Mesendoderm (in vitro differentiated cells): ENCODE measurements around the gene WFDC2.
A peak's percentile ranks its signal among the peaks of the same experiment; 100 is the strongest.

Source experiments
- DNase-seq: peaks from one replicate; pipeline ENCODE4 v3.0.0; 2013
- H2AK5ac ChIP-seq: 2 replicates; pipeline ENCODE4 v1.6.1; 2013; ENCODE audit warnings: low read length, inconsistent platforms
- H2BK120ac ChIP-seq: 2 replicates; pipeline ENCODE4 v1.6.1; 2013; ENCODE audit warnings: low read depth, mild to moderate bottlenecking, low read length, moderate library complexity, mixed read lengths
- H2BK15ac ChIP-seq: replicated peaks from 2 replicates; pipeline ENCODE4 v1.6.1; 2013; ENCODE audit warnings: low read depth, mild to moderate bottlenecking, moderate library complexity
- H2BK5ac ChIP-seq: 2 replicates; pipeline ENCODE4 v1.6.1; 2013; ENCODE audit warnings: low read length, inconsistent platforms
- H3K18ac ChIP-seq: 2 replicates; pipeline ENCODE4 v1.6.1; 2013; ENCODE audit warnings: mild to moderate bottlenecking, low read length, mixed read lengths
- H3K23ac ChIP-seq: one replicate; pipeline ENCODE4 v1.6.1; 2013; ENCODE audit warnings: low read length
- H3K27ac ChIP-seq: 2 replicates; pipeline ENCODE4 v1.5.1; 2013; ENCODE audit warnings: low read depth, mild to moderate bottlenecking, inconsistent platforms, low read length, moderate library complexity
- H3K27me3 ChIP-seq: 2 replicates; pipeline ENCODE4 v1.6.1; 2013; ENCODE audit warnings: low read length, control low read depth, mild to moderate bottlenecking, inconsistent platforms; ENCODE audit not compliant: insufficient read depth, poor library complexity
- H3K36me3 ChIP-seq: 2 replicates; pipeline ENCODE4 v1.6.1; 2013; ENCODE audit warnings: low read length, inconsistent platforms; ENCODE audit not compliant: control insufficient read depth, insufficient read depth
- H3K4ac ChIP-seq: one replicate; pipeline ENCODE4 v1.6.1; 2013; ENCODE audit warnings: low read depth, mild to moderate bottlenecking, low read length, moderate library complexity
- H3K4me1 ChIP-seq: 2 replicates; pipeline ENCODE4 v1.6.1; 2013; ENCODE audit warnings: low read depth, low read length, inconsistent platforms; ENCODE audit not compliant: control insufficient read depth
- H3K4me2 ChIP-seq: 2 replicates; pipeline ENCODE4 v1.6.1; 2013; ENCODE audit warnings: low read length
- H3K4me3 ChIP-seq: 2 replicates; pipeline ENCODE4 v1.5.1; 2013; ENCODE audit warnings: mild to moderate bottlenecking, low read length
- H3K56ac ChIP-seq: one replicate; pipeline ENCODE4 v1.6.1; 2013; ENCODE audit warnings: low read length
- H3K79me1 ChIP-seq: 2 replicates; pipeline ENCODE4 v1.6.1; 2013; ENCODE audit warnings: low read length, inconsistent platforms
- H3K79me2 ChIP-seq: 2 replicates; pipeline ENCODE4 v1.6.1; 2013; ENCODE audit warnings: mild to moderate bottlenecking, low read length; ENCODE audit not compliant: control insufficient read depth, insufficient read depth
- H3K9ac ChIP-seq: 2 replicates; pipeline ENCODE4 v1.6.1; 2013; ENCODE audit warnings: low read length, inconsistent platforms
- H4K5ac ChIP-seq: one replicate; pipeline ENCODE4 v1.6.1; 2013; ENCODE audit warnings: low read length
- H4K8ac ChIP-seq: one replicate; pipeline ENCODE4 v1.6.1; 2013; ENCODE audit warnings: low read depth, mild to moderate bottlenecking, control low read depth, low read length, moderate library complexity
- WGBS: extraction: QIAGEN DNeasy Blood & Tissue Kit; methylation state at CpG from one replicate; pipeline ENCODE4 v1.1.7; 2013; ENCODE audit warnings: low lambda C conversion rate, missing lambda C conversion rate; ENCODE audit not compliant: insufficient coverage; ENCODE audit errors: extremely low coverage; 5-methylcytosine and 5-hydroxymethylcytosine counted together

Gene WFDC2

DNA sequence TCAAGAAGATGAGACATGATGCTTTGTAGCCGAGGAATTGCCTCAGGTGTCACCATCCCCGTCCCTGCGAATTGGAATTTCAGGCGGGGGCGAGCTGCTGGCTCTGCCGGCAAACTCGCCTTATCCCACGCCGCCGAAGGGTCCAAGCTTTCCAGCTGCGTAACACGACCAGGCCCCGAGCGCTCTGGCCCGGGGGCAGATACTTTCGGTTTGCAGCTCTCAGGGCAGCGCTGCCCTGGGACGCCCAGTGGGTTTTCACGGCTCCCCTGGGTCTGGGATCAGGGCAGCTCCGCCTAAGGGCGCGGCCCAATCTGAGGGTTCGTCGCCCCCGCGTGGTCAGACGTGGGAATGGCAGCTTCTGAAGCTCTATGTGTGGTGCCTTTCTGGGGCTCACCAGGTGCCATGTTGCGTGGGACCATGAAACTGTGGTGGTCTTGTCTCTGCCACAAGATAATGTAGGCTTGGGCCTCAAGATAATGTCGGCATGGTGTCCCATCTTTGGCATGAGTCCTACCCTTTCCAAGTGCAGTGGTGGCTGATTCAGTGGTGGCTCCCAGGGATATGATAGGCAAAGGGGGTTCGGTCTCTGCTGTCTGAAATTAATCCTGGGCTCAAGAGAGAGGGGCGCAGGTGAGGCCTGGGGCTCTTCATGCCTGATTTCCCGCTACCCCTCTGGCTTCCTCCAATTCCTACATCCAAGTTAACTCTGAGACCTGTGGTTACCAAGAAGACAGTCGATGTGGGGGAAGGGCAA is 32.6 kb upstream of the WFDC2 start:
- Histone ChIP-seq H3K4me2 (peak overlapping the region; percentile 69), H3K4ac (no peak overlapping the region), H2BK5ac (no peak overlapping the region), H3K56ac (peak overlapping the region; percentile 89), H3K27me3 (no peaks in the 10 kb centered on the region), H3K9ac (peak overlapping the region; percentile 70), H3K23ac (no peak overlapping the region), H2AK5ac (no peak overlapping the region), H3K27ac (no peak overlapping the region), H4K8ac (no peak overlapping the region), H3K79me2 (no peaks in the 10 kb centered on the region), H2BK15ac (no peak overlapping the region), H4K5ac (no peak overlapping the region), H2BK120ac (no peak overlapping the region), H3K18ac (peak overlapping the region; percentile 88), H3K4me1 (peaks cover 12% of the 10 kb centered on the region), H3K4me3 (peak overlapping the region; percentile 14), H3K79me1 (no peaks in the 10 kb centered on the region), H3K36me3 (no peaks in the 10 kb centered on the region)
- peak; percentile 80 for DNase-seq
- WGBS: no CpG with 5 or more reads among the region's 33 CpGs

DNA sequence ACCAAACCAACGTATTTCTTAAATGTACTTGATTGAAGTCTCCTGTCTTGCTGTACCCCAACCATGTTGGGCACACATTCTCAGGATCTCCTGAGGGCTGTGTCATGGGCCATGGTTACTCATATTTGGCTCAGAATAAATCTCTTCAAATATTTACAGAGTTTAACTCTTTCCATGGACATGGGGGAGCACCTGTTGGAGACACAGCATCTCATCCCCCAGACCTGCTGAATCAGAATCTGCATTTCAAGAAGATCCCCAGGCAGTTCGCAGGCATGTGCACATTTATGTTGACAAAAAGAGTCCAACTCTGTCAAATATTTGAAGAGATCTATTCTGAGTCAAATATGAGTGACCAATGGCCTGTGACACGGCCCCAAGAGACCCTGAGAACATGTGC is 29.1 kb upstream of the WFDC2 start:
- no peak overlapping the region for H4K8ac ChIP-seq
- no peak overlapping the region for H3K4me3 ChIP-seq
- no peak overlapping the region for H2BK15ac ChIP-seq
- no peaks in the 10 kb centered on the region for H3K36me3 ChIP-seq
- H3K9ac ChIP-seq: no peak overlapping the region
- H2BK5ac ChIP-seq: peak overlapping the region; percentile 99
- H2AK5ac ChIP-seq: peak overlapping the region; percentile 64
- no peaks in the 10 kb centered on the region for H3K79me1 ChIP-seq
- H2BK120ac ChIP-seq: peak overlapping the region; percentile 49
- H3K23ac ChIP-seq: no peak overlapping the region
- H3K27me3 ChIP-seq: no peaks in the 10 kb centered on the region
- peak overlapping the region; percentile 85 for H3K4ac ChIP-seq
- no CpG with 5 or more reads among the region's 3 CpGs for whole genome bisulfite sequencing
- H3K27ac ChIP-seq: peak overlapping the region; percentile 76
- H3K4me1 ChIP-seq: peaks cover 20% of the 10 kb centered on the region
- H3K18ac ChIP-seq: peak overlapping the region; percentile 16
- no peak for DNase-seq
- no peaks in the 10 kb centered on the region for H3K79me2 ChIP-seq
- peak overlapping the region; percentile 88 for H4K5ac ChIP-seq
- no peak overlapping the region for H3K4me2 ChIP-seq
- peak overlapping the region; percentile 75 for H3K56ac ChIP-seq

DNA sequence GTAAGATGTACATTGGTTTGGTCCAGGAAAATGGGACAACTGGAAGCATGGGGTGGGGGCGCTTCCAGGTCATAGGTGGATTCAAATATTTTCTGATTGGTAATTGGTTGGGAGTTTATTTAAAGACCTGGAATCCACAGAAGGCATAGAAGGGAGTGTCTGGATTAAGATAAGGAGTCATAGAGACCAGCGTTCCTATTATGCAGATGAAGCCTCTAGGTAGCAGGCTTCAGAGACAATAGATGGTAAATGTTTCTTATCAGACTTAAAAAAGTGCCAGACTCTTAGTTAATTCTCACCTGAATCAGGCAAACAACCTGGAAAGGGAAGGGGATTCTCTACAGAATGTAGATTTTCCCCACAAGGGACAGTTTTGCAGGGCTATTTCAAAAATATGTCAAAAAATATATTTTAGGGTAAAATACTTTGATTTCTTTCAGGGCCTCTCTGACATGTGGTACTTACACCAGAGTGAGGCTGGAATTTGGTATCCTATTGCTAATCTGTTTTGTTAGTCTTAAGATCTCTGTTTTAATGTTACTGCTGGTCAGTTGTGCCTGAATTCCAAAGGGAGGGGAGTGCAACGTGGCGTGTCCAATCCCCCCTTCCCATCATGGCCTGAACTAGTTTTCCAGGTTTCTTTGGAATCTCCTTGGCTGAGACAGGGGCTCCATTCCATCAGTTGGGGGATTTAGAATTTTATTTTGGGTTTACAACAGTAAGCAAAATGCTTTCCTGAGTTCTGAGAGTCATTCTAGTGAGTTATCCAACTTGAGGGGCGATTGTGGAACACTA is 28.5 kb upstream of the WFDC2 start:
- Histone ChIP-seq H4K5ac (peak overlapping the region; percentile 88), H3K4ac (peak overlapping the region; percentile 94), H2BK120ac (peak overlapping the region; percentile 35), H2AK5ac (peak overlapping the region; percentile 84), H3K23ac (no peak overlapping the region), H3K79me2 (no peaks in the 10 kb centered on the region), H3K79me1 (no peaks in the 10 kb centered on the region), H4K8ac (no peak overlapping the region), H3K9ac (peak overlapping the region; percentile 18), H2BK15ac (no peak overlapping the region), H3K27me3 (no peaks in the 10 kb centered on the region), H3K36me3 (no peaks in the 10 kb centered on the region), H3K4me1 (peaks cover 22% of the 10 kb centered on the region), H3K4me3 (no peak overlapping the region), H3K27ac (peak overlapping the region; percentile 80), H3K4me2 (no peak overlapping the region), H2BK5ac (peak overlapping the region; percentile 99), H3K56ac (peak overlapping the region; percentile 75), H3K18ac (peak overlapping the region; percentile 89)
- DNase-seq: peak; percentile 93
- no CpG with 5 or more reads among the region's 5 CpGs for WGBS

DNA sequence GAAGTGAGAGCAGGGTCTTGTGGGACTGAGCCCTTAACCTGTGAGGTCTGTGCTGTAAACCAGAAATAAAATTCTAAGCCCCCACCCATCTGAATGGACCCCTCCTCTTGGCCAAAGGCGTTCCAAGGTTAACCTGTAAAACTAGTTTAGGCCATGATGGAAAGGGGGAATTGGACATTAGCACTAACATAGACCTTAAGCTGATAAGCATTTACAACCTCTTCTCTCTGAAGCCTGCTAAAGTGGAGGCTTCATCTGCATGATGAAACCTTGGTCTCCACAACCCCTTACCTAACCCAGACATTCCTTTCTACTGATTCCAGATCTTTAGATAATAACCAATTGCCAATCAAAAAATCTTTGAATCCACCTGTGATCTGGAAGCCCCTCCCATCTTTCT is 27.8 kb upstream of the WFDC2 start:
- no peak overlapping the region for H3K4me2 ChIP-seq
- no CpG with 5 or more reads among the region's 1 CpG for WGBS
- H3K56ac ChIP-seq: peak overlapping the region; percentile 63
- peak overlapping the region; percentile 84 for H2AK5ac ChIP-seq
- H3K36me3 ChIP-seq: no peaks in the 10 kb centered on the region
- H3K18ac ChIP-seq: peak overlapping the region; percentile 89
- peak; percentile 73 for DNase-seq
- no peak overlapping the region for H4K8ac ChIP-seq
- peak overlapping the region; percentile 35 for H2BK120ac ChIP-seq
- peak overlapping the region; percentile 74 for H4K5ac ChIP-seq
- no peaks in the 10 kb centered on the region for H3K79me1 ChIP-seq
- peak overlapping the region; percentile 80 for H3K27ac ChIP-seq
- peak overlapping the region; percentile 96 for H2BK5ac ChIP-seq
- peak overlapping the region; percentile 94 for H3K4ac ChIP-seq
- no peaks in the 10 kb centered on the region for H3K79me2 ChIP-seq
- no peak overlapping the region for H3K4me3 ChIP-seq
- no peak overlapping the region for H3K23ac ChIP-seq
- peak overlapping the region; percentile 18 for H3K9ac ChIP-seq
- H3K27me3 ChIP-seq: no peaks in the 10 kb centered on the region
- no peak overlapping the region for H2BK15ac ChIP-seq
- peaks cover 22% of the 10 kb centered on the region for H3K4me1 ChIP-seq

DNA sequence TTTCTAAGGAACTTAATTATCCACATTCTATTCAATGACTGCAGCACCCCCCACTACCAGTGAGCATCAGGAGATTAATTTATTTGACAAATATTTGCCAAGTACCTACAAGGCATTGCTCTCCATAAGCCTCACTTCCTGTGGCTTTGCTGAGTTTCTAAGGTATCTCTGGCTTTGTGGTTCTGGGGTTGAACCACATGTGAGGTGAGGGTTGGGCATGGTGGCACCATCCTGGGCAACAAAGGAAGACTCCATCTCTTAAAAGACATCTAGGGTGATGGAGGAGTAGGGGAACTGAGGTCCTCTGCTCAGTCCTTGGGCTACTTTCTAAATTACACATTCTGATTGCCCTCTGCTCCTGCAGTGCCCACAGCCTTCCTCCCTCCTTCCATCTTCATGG is 25.5 kb upstream of the WFDC2 start:
- H3K79me1 ChIP-seq: no peaks in the 10 kb centered on the region
- H3K36me3 ChIP-seq: no peaks in the 10 kb centered on the region
- H3K27me3 ChIP-seq: no peaks in the 10 kb centered on the region
- no peak for DNase-seq
- peaks cover 22% of the 10 kb centered on the region for H3K4me1 ChIP-seq
- no peak overlapping the region for H2BK5ac ChIP-seq
- H3K4ac ChIP-seq: no peak overlapping the region
- H3K56ac ChIP-seq: no peak overlapping the region
- H2AK5ac ChIP-seq: peak overlapping the region; percentile 61
- H2BK120ac ChIP-seq: no peak overlapping the region
- no peak overlapping the region for H4K5ac ChIP-seq
- no peak overlapping the region for H3K4me2 ChIP-seq
- no peak overlapping the region for H3K18ac ChIP-seq
- H2BK15ac ChIP-seq: no peak overlapping the region
- H3K23ac ChIP-seq: no peak overlapping the region
- no peak overlapping the region for H3K9ac ChIP-seq
- no peak overlapping the region for H3K27ac ChIP-seq
- H4K8ac ChIP-seq: no peak overlapping the region
- H3K79me2 ChIP-seq: no peaks in the 10 kb centered on the region
- no peak overlapping the region for H3K4me3 ChIP-seq
